ENCODE data around the gene NKG7. TPM values are rescaled to one million over a fixed set of nuclear protein-coding genes. Genes with fewer than 3 reads are reported as not detected.

NKG7 gene
- total and polyA plus RNA-seq, 2 of the 13 experiments (the other 11 are each of a cell fraction or from before 2014, with no cell fraction given), result 0.40 TPM; not detected in 1

GRCh38 chr19:51356159-51356801 lies 16.2 kb downstream of the NKG7 start:
- H3K79me2 ChIP-seq (ENCODE audit: insufficient read depth, low read length), result peaks cover 47% of the 10 kb centered on the region
- peak; percentile 8; the same call in 2 of the 3 replicates for ATAC-seq
- WGBS (ENCODE audit: low lambda C conversion rate), result 20% methylated on average over 6 of the region's 10 CpGs
- H3K4me3 ChIP-seq (replicated peaks in 1 of 3; ENCODE audit: insufficient read depth in 1 of 3, low read depth in 2 of 3, low read length in 3 of 3), result peak overlapping the region in 1 of 3 experiments; percentile 13; a peak in 1 of 6 replicates
- CTCF ChIA-PET (ENCODE audit: low intra/inter-chr PET ratio, low total read pairs), result no interaction called here
- DNase-seq (ENCODE audit: low spot score), result peak; percentile 80
- H3K9ac ChIP-seq (ENCODE audit: insufficient read depth, low read depth, low read length), result peak overlapping the region; percentile 65
- H3K9me3 ChIP-seq (ENCODE audit: low read length), result no peaks in the 10 kb centered on the region
- no peaks in the 10 kb centered on the region for H4K20me1 ChIP-seq (ENCODE audit: insufficient read depth, low read length)
- H3K36me3 ChIP-seq (replicated peaks in 1 of 2; ENCODE audit: control insufficient read depth in 1 of 2, insufficient read depth in 2 of 2, low read length in 2 of 2), result peaks cover 8 to 10% of the 10 kb centered on the region in 2 experiments; a peak in 4 of 5 replicates
- H3K4me1 ChIP-seq (ENCODE audit: insufficient read depth, low read length), result peaks cover 86% of the 10 kb centered on the region
- no peaks in the 10 kb centered on the region; a peak in 1 of 5 replicates for H3K27me3 ChIP-seq (ENCODE audit: control insufficient read depth in 1 of 2, insufficient read depth in 2 of 2, low read length in 2 of 2)
- H3K4me2 ChIP-seq (ENCODE audit: low read depth, low read length), result peak overlapping the region; percentile 56
- H2AFZ ChIP-seq (ENCODE audit: low read length), result no peak overlapping the region
- peak; percentile 86 for FAIRE-seq
- POLR2A ChIA-PET, result interaction anchor here (1.0 to 4.7 kb wide), 7 partner anchors 8 to 43 kb away, joined by 3 to 309 read pairs (median 5); partner anchors contain the start of gene ETFB
- intact Hi-C loops (cut with micrococcal nuclease; ENCODE audit: unreplicated experiment) (no loop called here), in situ Hi-C loops (cut with HindIII; ENCODE audit: extremely low pct_ligation_motif_present, low pct_unique_long_range_greater_than_20kb) (no loop called here)
- H3K27ac ChIP-seq (ENCODE audit: extremely low read length, insufficient read depth, low read length), result peak overlapping the region; percentile 90
- no TSS peak for BruUV-seq (replicated peaks)
- TF ChIP-seq LCORL (IDR thresholded peaks at IDR 0.05), result no peak
- peak; percentile 85 for TF ChIP-seq LCORL (CRISPR knock-in tag; IDR thresholded peaks at IDR 0.05)
- no peak for TF ChIP-seq TEAD2 (CRISPR knock-in tag; IDR thresholded peaks at IDR 0.05)
- peak; percentile 78; the same call in 1 of the 2 replicates for TF ChIP-seq ZBTB3 (CRISPR knock-in tag; IDR thresholded peaks at IDR 0.05; ENCODE audit: borderline replicate concordance, low read depth)
- no peak for TF ChIP-seq ZNF672 (CRISPR knock-in tag; IDR thresholded peaks at IDR 0.05)
- TF ChIP-seq ZNF274 (CRISPR knock-in tag; IDR thresholded peaks at IDR 0.05), result no peak
- no peak for TF ChIP-seq ZNF782 (CRISPR knock-in tag; IDR thresholded peaks at IDR 0.05; ENCODE audit: borderline replicate concordance)
- no peak for TF ChIP-seq FOXP1 (IDR thresholded peaks at IDR 0.05)
- peak; percentile 79 for TF ChIP-seq FOXP1 (CRISPR knock-in tag; IDR thresholded peaks at IDR 0.05)
- peak; percentile 80 for TF ChIP-seq FOSL2 (CRISPR knock-in tag; IDR thresholded peaks at IDR 0.05)
- no peak for TF ChIP-seq PBX2 (CRISPR knock-in tag; IDR thresholded peaks at IDR 0.05)
- TF ChIP-seq MEIS1 (CRISPR knock-in tag; IDR thresholded peaks at IDR 0.05; ENCODE audit: borderline replicate concordance), result peak; percentile 82; the same call in 1 of the 2 replicates
- no peak for TF ChIP-seq ZFY (CRISPR knock-in tag; IDR thresholded peaks at IDR 0.05)
- no peak for TF ChIP-seq ZNF124 (CRISPR knock-in tag; IDR thresholded peaks at IDR 0.05)
- TF ChIP-seq ZNF546 (CRISPR knock-in tag; conservative IDR thresholded peaks at IDR 0.05), result no peak
- no peak for TF ChIP-seq ZBTB4 (CRISPR knock-in tag; IDR thresholded peaks at IDR 0.05; ENCODE audit: borderline replicate concordance)
- TF ChIP-seq RFX5 (IDR thresholded peaks at IDR 0.05; ENCODE audit: low read depth, low read length), result no peak
- 0 out of 2 replicates have a peak, but pooled peaks have one; percentile 13 for TF ChIP-seq HIC2 (CRISPR knock-in tag; IDR thresholded peaks at IDR 0.05; ENCODE audit: low read depth)
- TF ChIP-seq ZNF792 (CRISPR knock-in tag; IDR thresholded peaks at IDR 0.05), result no peak
- TF ChIP-seq ATF5 (CRISPR knock-in tag; IDR thresholded peaks at IDR 0.05; ENCODE audit: low read depth), result no peak

All from HepG2 (cell line).